Calu3 (cell line): ENCODE measurements around the gene LRRC2. TPM values are rescaled to one million over a fixed set of nuclear protein-coding genes. Genes with fewer than 3 reads are reported as not detected.

Experiments
- BruUV-seq: library from RNA; stranded (reverse); fragments of 400-500 nt; replicated peaks from 2 replicates; lab custom pipeline; 2021; lab: Mats Ljungman, UMichigan
- CTCF ChIA-PET: fragments of 300-600 bp; sonication (Branson Sonifier 250); formaldehyde crosslinking; loops from one replicate; lab custom pipeline; 2022; ENCODE audit warnings: antibody characterized with exemption; lab: Charles Lee
- DNase-seq: peaks from one replicate; pipeline ENCODE4 v3.0.0; 2022
- H3K27ac Mint-ChIP-seq: one replicate; pipeline ENCODE4 v1.8.0; 2022; ENCODE audit warnings: mixed read lengths; ENCODE audit not compliant: unreplicated experiment
- H3K27me3 Mint-ChIP-seq: one replicate; pipeline ENCODE4 v1.8.0; 2022; ENCODE audit warnings: mixed read lengths; ENCODE audit not compliant: unreplicated experiment
- H3K36me3 Mint-ChIP-seq: one replicate; pipeline ENCODE4 v1.8.0; 2022; ENCODE audit warnings: mild to moderate bottlenecking, moderate library complexity, mixed read lengths; ENCODE audit not compliant: insufficient read depth, unreplicated experiment
- H3K4me1 Mint-ChIP-seq: one replicate; pipeline ENCODE4 v1.8.0; 2022; ENCODE audit warnings: mild to moderate bottlenecking, low read depth, mixed read lengths; ENCODE audit not compliant: unreplicated experiment
- H3K4me3 Mint-ChIP-seq: one replicate; pipeline ENCODE4 v1.8.0; 2022; ENCODE audit warnings: mild to moderate bottlenecking, low read depth, moderate library complexity, mixed read lengths; ENCODE audit not compliant: unreplicated experiment
- H3K9me3 Mint-ChIP-seq: one replicate; pipeline ENCODE4 v1.8.0; 2022; ENCODE audit warnings: low read depth, mixed read lengths; ENCODE audit not compliant: unreplicated experiment
- intact Hi-C: fragments of 100-400 bp; cut with micrococcal nuclease; formaldehyde crosslinking; loops from one replicate; pipeline ENCODE4 v1.10.0; 2022; ENCODE audit not compliant: unreplicated experiment
- total RNA-seq: library from RNA; stranded (reverse); gene quantifications from 2 replicates; pipeline ENCODE4 v1.2.3, GENCODE V29; 2022
- TF ChIP-seq, protein P1 (sequence below): fragments of 200-600 bp; IDR thresholded peaks from one replicate; pipeline ENCODE4 v1.8.0; 2022; ENCODE audit warnings: antibody characterized with exemption; ENCODE audit not compliant: unreplicated experiment

LRRC2 gene
- total RNA-seq, 1 experiment from 2014 or later = not detected

- H3K4me1 Mint-ChIP-seq = no peaks in the 10 kb centered on the region
- no peak overlapping the region for H3K27ac Mint-ChIP-seq
- no peak for DNase-seq
- intact Hi-C loops = no loop called here
- BruUV-seq = no TSS peak
- no peak overlapping the region for H3K4me3 Mint-ChIP-seq
- H3K36me3 Mint-ChIP-seq = no peaks in the 10 kb centered on the region
- TF ChIP-seq, protein P1, sequence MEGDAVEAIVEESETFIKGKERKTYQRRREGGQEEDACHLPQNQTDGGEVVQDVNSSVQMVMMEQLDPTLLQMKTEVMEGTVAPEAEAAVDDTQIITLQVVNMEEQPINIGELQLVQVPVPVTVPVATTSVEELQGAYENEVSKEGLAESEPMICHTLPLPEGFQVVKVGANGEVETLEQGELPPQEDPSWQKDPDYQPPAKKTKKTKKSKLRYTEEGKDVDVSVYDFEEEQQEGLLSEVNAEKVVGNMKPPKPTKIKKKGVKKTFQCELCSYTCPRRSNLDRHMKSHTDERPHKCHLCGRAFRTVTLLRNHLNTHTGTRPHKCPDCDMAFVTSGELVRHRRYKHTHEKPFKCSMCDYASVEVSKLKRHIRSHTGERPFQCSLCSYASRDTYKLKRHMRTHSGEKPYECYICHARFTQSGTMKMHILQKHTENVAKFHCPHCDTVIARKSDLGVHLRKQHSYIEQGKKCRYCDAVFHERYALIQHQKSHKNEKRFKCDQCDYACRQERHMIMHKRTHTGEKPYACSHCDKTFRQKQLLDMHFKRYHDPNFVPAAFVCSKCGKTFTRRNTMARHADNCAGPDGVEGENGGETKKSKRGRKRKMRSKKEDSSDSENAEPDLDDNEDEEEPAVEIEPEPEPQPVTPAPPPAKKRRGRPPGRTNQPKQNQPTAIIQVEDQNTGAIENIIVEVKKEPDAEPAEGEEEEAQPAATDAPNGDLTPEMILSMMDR = no peak
- CTCF ChIA-PET = no interaction called here
- H3K9me3 Mint-ChIP-seq = no peaks in the 10 kb centered on the region
- no peaks in the 10 kb centered on the region for H3K27me3 Mint-ChIP-seq
Observed at GRCh38 chr3:46509661-46510187, 56.4 kb downstream of the LRRC2 start.

- Mint-ChIP-seq H3K36me3 (no peaks in the 10 kb centered on the region), H3K27me3 (no peaks in the 10 kb centered on the region), H3K27ac (no peak overlapping the region), H3K4me3 (no peak overlapping the region), H3K9me3 (no peaks in the 10 kb centered on the region), H3K4me1 (no peaks in the 10 kb centered on the region)
- no peak for DNase-seq
- intact Hi-C loops = no loop called here
- no TSS peak for BruUV-seq
- TF ChIP-seq, protein P1 = no peak
- CTCF ChIA-PET = no interaction called here
Observed at GRCh38 chr3:46508850-46509591, 57.1 kb downstream of the LRRC2 start.

DNA sequence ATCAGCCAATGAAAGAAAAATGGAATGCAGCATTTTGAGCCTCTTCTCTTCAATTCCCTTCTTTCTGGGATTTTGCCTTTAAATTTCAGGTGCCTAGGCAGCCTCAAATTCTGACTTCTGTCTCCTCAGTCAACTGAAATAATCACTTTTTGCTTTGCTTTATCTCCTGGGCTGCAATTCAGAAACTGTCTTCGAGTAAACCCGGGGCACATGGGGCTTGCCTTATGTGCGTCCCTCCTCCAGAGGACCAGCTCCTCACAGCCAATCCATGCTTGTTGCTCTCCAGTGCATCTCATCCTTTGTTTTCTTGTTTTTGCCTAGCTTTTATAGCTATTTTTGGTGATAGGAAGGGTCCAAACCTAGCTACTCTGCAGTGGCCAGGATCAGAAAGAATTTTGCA, 59.6 kb downstream of the LRRC2 start:
- BruUV-seq = no TSS peak
- no peak for DNase-seq
- Mint-ChIP-seq H3K36me3 (no peaks in the 10 kb centered on the region), H3K4me1 (no peaks in the 10 kb centered on the region), H3K27ac (no peak overlapping the region), H3K4me3 (no peak overlapping the region), H3K9me3 (no peaks in the 10 kb centered on the region), H3K27me3 (no peaks in the 10 kb centered on the region)
- intact Hi-C loops = no loop called here
- CTCF ChIA-PET = interaction anchor here (1.1 kb wide), 1 partner anchor 18 kb away, joined by 3 read pairs; no protein-coding TSS in a partner anchor
- TF ChIP-seq, protein P1 = no peak

GRCh38 chr3:46505953-46506352, 60.1 kb downstream of the LRRC2 start:
- intact Hi-C loops = no loop called here
- no peaks in the 10 kb centered on the region for H3K4me1 Mint-ChIP-seq
- H3K27me3 Mint-ChIP-seq = peaks cover 3% of the 10 kb centered on the region
- H3K27ac Mint-ChIP-seq = no peak overlapping the region
- no TSS peak for BruUV-seq
- CTCF ChIA-PET = interaction anchor here (1.1 kb wide), 1 partner anchor 17 kb away, joined by 3 read pairs; no protein-coding TSS in a partner anchor
- H3K4me3 Mint-ChIP-seq = no peak overlapping the region
- no peak for DNase-seq
- TF ChIP-seq, protein P1 = no peak
- no peaks in the 10 kb centered on the region for H3K9me3 Mint-ChIP-seq
- no peaks in the 10 kb centered on the region for H3K36me3 Mint-ChIP-seq
